Middle frontal gyrus (tissue), 1 donor: ENCODE measurements around the gene PNPLA1.

Experiments
- DNase-seq: peaks from one replicate; pipeline ENCODE4 v3.0.0-alpha.2; 2015; ENCODE audit warnings: low spot score; ENCODE audit errors: extremely low spot score

PNPLA1 gene

GRCh38 chr6:36285187-36285671 lies 15.4 kb downstream of the PNPLA1 start:
- DNase-seq, result no peak

- no peak for DNase-seq
Measured at GRCh38 chr6:36285797-36286196, 15.9 kb downstream of the PNPLA1 start.

GRCh38 chr6:36286858-36287257 lies 17.0 kb downstream of the PNPLA1 start:
- no peak for DNase-seq

- no peak for DNase-seq
Measured at GRCh38 chr6:36289281-36289878, 19.5 kb downstream of the PNPLA1 start.

- DNase-seq, result no peak
Measured at GRCh38 chr6:36290668-36291620, 21.1 kb downstream of the PNPLA1 start.

GRCh38 chr6:36292170-36292569 lies 22.3 kb downstream of the PNPLA1 start:
- DNase-seq, result no peak

- DNase-seq, result no peak
Measured at GRCh38 chr6:36296240-36296639, 26.4 kb downstream of the PNPLA1 start.

GRCh38 chr6:36297051-36297450 lies 27.2 kb downstream of the PNPLA1 start:
- no peak for DNase-seq

- DNase-seq, result peak; percentile 55
Measured at GRCh38 chr6:36297511-36297910, 27.7 kb downstream of the PNPLA1 start.

GRCh38 chr6:36298027-36298426 lies 28.2 kb downstream of the PNPLA1 start:
- DNase-seq, result no peak

GRCh38 chr6:36301085-36301658 lies 31.3 kb downstream of the PNPLA1 start:
- no peak for DNase-seq

GRCh38 chr6:36301781-36302180 lies 31.9 kb downstream of the PNPLA1 start:
- no peak for DNase-seq

- peak; percentile 40 for DNase-seq
Measured at GRCh38 chr6:36302227-36302976, 32.5 kb downstream of the PNPLA1 start.

- no peak for DNase-seq
Measured at GRCh38 chr6:36305885-36306284, 36.0 kb downstream of the PNPLA1 start.

- no peak for DNase-seq
Measured at GRCh38 chr6:36306375-36306774, 36.5 kb downstream of the PNPLA1 start.

GRCh38 chr6:36308514-36308913 lies 38.7 kb downstream of the PNPLA1 start:
- DNase-seq, result no peak

- no peak for DNase-seq
Measured at GRCh38 chr6:36309203-36309602, 39.3 kb downstream of the PNPLA1 start.

GRCh38 chr6:36309900-36310299 lies 40.0 kb downstream of the PNPLA1 start:
- DNase-seq, result no peak

GRCh38 chr6:36312854-36313648 lies 43.2 kb downstream of the PNPLA1 start:
- DNase-seq, result no peak

GRCh38 chr6:36313649-36313936 lies 43.7 kb downstream of the PNPLA1 start:
- DNase-seq, result no peak
